ENCODE data around the gene MYO1A. TPM values are rescaled to one million over a fixed set of nuclear protein-coding genes. Genes with fewer than 3 reads are reported as not detected.

Gene MYO1A
- total and polyA plus RNA-seq, 10 of the 15 experiments (the other 5 are each of a cell fraction or from before 2014, with no cell fraction given), result 0.01 to 0.34 (median 0.15) TPM; not detected in 2

GRCh38 chr12:56988207-56988739 lies 61.7 kb downstream of the MYO1A start:
- WGBS (ENCODE audit: insufficient coverage, insufficient replicate concordance, low lambda C conversion rate, missing lambda C conversion rate), result 63% methylated on average over 5 of the region's 5 CpGs
- no peak overlapping the region for H3K4me3 ChIP-seq
- H2AFZ ChIP-seq (ENCODE audit: control insufficient read depth, low read depth, low read length), result no peak overlapping the region; the same call in 1 of the 2 replicates
- H4K20me1 ChIP-seq (ENCODE audit: control insufficient read depth, insufficient read depth), result no peaks in the 10 kb centered on the region
- H3K27me3 ChIP-seq (replicated peaks in 1 of 2; ENCODE audit: control insufficient read depth in 2 of 2, insufficient read depth in 2 of 2, low read length in 1 of 2), result no peaks in the 10 kb centered on the region
- POLR2A ChIA-PET, result interaction anchor here (0.6 kb wide), 2 partner anchors 211 to 236 kb away, joined by 3 to 5 read pairs; no protein-coding TSS in a partner anchor
- in situ Hi-C loops (cut with MboI), result loop anchor here (5.0 kb wide), 1 partner anchor 151 kb away; no protein-coding TSS in a partner anchor
- intact Hi-C loops (cut with micrococcal nuclease; ENCODE audit: unreplicated experiment), result no loop called here
- TF ChIP-seq FOXK2 (IDR thresholded peaks at IDR 0.05) (no peak), ZNF384 (IDR thresholded peaks at IDR 0.05; ENCODE audit: borderline replicate concordance, low read depth, low read length) (no peak), KAT2A (conservative IDR thresholded peaks at IDR 0.05; ENCODE audit: control insufficient read depth, low read depth, low read length) (no peak), SMARCA5 (IDR thresholded peaks at IDR 0.05) (no peak), MEF2B (IDR thresholded peaks at IDR 0.05; ENCODE audit: partially characterized antibody, poor library complexity, severe bottlenecking) (no peak), HDGF (IDR thresholded peaks at IDR 0.05) (no peak), NR2C2 (IDR thresholded peaks at IDR 0.05; ENCODE audit: borderline replicate concordance, control insufficient read depth, insufficient read length, low read depth) (no peak), BCLAF1 (IDR thresholded peaks at IDR 0.05) (no peak), POU2F2 (IDR thresholded peaks at IDR 0.05; ENCODE audit: borderline replicate concordance, low read depth, low read length) (no peak), RAD21 (IDR thresholded peaks at IDR 0.05; ENCODE audit: insufficient read depth, low read depth, low read length) (no peak), TARDBP (IDR thresholded peaks at IDR 0.05; ENCODE audit: borderline replicate concordance) (no peak), CTCF (IDR thresholded peaks at IDR 0.05 in 2 of 3, conservative IDR thresholded peaks at IDR 0.05 in 1 of 3; ENCODE audit: control insufficient read depth in 2 of 3, extremely low read depth in 1 of 3, insufficient read depth in 1 of 3, low read depth in 3 of 3, low read length in 3 of 3) (no peak), MYB (IDR thresholded peaks at IDR 0.05; ENCODE audit: borderline replicate concordance, low read depth, low read length) (no peak), CHD1 (IDR thresholded peaks at IDR 0.05; ENCODE audit: low read depth, low read length) (no peak), E4F1 (IDR thresholded peaks at IDR 0.05; ENCODE audit: borderline replicate concordance, partially characterized antibody) (no peak), CHD2 (IDR thresholded peaks at IDR 0.05; ENCODE audit: borderline replicate concordance, low read depth, low read length) (no peak)
- no peaks in the 10 kb centered on the region for H3K36me3 ChIP-seq (ENCODE audit: control insufficient read depth in 2 of 2, insufficient read depth in 2 of 2, low read length in 1 of 2)
- SMC1A ChIA-PET (ENCODE audit: uncharacterized antibody, unreplicated experiment), result interaction anchor here (0.9 to 3.5 kb wide), 14 partner anchors 9 to 372 kb away, joined by 3 to 37 read pairs (median 7); partner anchors contain the start of genes HSD17B6 and ZBTB39
- CTCF ChIA-PET, result interaction anchor here (0.6 to 4.9 kb wide), 29 partner anchors 12 to 683 kb away, joined by 3 to 144 read pairs (median 4); partner anchors contain the start of genes HSD17B6, NACA, STAT6 and ZBTB39
- H3K9me3 ChIP-seq (replicated peaks; ENCODE audit: control insufficient read depth, insufficient read depth, low read length), result no peaks in the 10 kb centered on the region
- FAIRE-seq (no peak), ATAC-seq (no peak), DNase-seq (ENCODE audit: low read depth, low spot score) (no peak)
- H3K79me2 ChIP-seq (ENCODE audit: control insufficient read depth, insufficient read depth, low read length), result no peaks in the 10 kb centered on the region
- H3K9ac ChIP-seq (ENCODE audit: control insufficient read depth, insufficient read depth, low read length), result no peak overlapping the region
- no peak overlapping the region; the same call in 1 of the 2 replicates for H3K4me2 ChIP-seq (ENCODE audit: control insufficient read depth, insufficient read depth)
- BruUV-seq (replicated peaks), result no TSS peak
- RAD21 ChIA-PET (ENCODE audit: unreplicated experiment), result interaction anchor here (0.6 to 4.2 kb wide), 16 partner anchors 9 to 239 kb away, joined by 3 to 29 read pairs (median 4); partner anchors contain the start of genes HSD17B6 and STAT6
- H3K27ac ChIP-seq (ENCODE audit: control insufficient read depth, insufficient read depth), result no peak overlapping the region
- peaks cover 18% of the 10 kb centered on the region for H3K4me1 ChIP-seq (ENCODE audit: control insufficient read depth, insufficient read depth, low read length)

Data from GM12878 (cell line).